Measurements from ENCODE around the gene MPZL3.
A peak's percentile ranks its signal among the peaks of the same experiment; 100 is the strongest.

MPZL3 gene

DNA sequence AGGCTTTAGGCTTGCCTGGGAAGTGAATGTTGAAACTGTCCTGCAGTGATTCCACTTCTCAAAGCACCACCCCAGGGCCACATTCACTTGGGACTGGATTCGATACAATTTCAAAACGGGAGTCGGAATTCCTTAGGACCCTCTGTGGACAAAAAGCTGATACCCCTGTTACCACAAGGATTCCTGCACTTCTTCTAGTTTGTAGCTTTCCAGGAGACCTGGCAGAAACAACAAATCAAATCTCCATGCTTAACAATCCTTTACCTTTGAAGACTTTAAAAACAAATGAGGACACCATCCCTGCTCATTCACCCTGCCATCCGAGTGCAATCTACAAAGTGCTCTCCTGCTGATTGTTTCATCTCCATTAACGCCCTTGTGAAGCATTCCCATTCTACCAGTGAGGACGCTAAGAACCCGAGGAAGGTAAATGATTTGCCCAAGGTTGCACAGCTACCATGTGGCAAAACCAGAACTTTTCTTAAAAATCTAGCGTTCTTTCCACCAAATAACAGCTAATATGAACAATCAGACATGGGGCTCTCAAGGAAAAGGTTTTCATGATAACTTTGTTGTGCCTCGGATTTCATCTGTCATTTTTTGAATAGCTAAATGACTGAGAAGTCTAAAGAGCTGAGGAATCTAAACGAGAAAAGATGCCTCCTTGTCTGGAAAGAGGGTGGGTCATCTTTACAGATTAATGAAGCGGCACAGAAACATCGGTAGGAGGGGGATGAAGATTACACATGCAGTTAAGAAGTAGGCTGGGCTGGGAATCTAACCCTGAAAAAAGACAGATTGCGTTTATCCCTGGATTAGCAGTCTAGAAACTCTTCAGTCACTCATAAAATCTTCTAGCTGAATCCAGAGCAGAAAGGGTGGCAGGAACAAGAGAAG lies 12.7 kb upstream of the MPZL3 start:
- DNase-seq (ENCODE audit: low read depth), result no peak

DNA sequence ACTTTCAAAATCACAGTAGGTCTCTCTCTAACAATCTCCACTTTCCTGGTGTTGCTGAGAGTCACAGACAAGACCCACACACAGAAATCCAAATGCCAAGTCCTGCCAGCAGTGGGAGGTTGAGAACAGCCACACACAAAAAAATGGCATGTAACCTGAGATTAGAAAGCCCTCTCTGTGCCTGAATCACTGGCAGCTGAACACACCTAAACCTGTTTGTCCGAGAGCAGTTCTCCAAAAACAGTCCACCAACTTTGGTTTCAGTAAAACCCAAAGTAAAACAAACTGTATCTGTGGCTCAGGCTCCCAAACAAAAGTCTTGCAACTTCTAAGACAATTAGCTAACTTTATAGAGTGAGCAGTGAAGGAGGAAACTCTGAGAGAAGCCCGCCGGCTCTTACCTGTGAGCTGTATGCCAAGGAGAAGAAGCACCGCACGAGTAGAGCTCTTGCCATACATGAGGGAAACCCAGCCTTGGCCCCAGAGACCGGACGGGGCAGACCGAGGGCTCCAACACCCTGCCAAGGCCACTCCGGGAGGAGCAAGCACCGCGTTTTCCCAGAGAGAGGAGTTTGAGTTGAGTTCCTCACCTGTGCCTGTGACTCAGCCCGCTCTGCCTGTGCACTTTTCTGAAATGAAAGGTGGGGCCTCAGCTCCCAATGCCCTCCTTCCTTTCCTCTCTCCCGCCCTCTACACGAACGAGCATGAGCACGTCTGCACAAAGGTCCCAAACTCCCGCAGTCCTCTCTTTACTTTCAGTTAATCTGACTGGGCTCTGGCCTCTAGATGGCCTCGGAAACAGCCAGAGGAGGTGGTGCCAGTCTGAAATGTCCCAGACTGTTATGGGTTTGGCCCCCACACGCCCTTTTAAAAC lies 11.8 kb upstream of the MPZL3 start, which contains the start of gene MPZL2:
MPZL2 (minus strand) TSS at position 603 of the 874 bp plus-strand sequence; CDS start at position 459, 144 bp downstream.
- DNase-seq (ENCODE audit: low read depth), result peak; percentile 33

GRCh38 chr11:118263112-118263511 lies 10.9 kb upstream of the MPZL3 start:
- no peak for DNase-seq (ENCODE audit: low read depth)

DNA sequence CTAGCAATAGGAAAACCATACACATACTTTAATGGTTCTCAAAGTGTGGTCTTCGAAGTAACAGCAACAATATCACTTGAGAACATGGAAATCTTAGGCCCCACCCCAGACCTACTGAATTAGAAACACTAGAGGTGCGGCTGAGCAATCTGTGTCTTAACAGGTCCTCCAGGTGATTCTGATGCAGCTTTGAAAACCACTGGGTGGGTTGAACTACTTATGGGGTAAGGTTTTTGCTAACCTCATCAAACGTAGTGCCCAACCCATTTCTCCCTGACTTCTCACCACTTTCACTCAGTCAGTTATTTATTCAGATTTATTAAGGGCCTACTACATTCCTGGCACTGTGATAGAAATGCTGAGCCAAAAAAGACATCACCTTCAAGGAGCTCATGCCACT lies 8.2 kb upstream of the MPZL3 start:
- DNase-seq (ENCODE audit: low read depth), result no peak

DNA sequence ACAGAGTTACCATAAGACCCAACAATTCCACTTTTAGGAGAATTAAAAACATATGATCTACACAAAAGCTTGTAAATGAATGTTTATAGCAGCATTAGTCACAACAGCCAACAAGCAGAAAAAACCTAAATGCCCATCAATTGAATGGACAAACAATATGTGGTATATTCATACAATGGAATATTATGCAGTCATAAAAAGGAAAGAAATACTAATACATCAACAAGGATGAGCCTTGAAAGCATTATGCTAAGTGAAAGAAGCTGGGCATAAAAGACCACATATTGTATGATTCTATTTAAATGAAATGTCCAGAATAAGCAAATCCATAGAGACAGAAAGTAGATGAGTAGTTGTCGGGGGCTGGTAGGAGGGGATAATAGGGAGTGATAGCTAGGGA lies 7.0 kb upstream of the MPZL3 start:
- DNase-seq (ENCODE audit: low read depth), result no peak

DNA sequence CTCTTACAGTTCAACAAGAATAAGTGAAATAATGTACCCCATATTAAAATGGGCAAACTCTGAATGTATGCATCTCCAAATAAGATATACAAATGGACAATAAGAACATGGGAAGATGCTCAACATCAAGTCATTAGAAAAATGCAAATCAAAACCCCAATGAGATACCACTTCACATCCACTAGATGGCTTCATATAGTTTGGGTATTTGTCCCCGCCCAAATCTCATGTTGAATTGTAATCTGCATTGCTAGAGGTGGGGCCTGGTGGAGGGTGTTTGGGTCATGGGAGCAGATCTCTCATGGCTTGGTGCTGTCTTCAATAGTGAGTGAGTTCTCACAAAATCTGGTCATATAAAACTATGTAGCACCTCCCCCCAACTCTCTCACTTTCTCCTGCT lies 6.2 kb upstream of the MPZL3 start:
- DNase-seq (ENCODE audit: low read depth), result peak; percentile 28

- no peak for DNase-seq (ENCODE audit: low read depth)
Measured at GRCh38 chr11:118252688-118253087, 523 bp upstream of the MPZL3 start.

DNA sequence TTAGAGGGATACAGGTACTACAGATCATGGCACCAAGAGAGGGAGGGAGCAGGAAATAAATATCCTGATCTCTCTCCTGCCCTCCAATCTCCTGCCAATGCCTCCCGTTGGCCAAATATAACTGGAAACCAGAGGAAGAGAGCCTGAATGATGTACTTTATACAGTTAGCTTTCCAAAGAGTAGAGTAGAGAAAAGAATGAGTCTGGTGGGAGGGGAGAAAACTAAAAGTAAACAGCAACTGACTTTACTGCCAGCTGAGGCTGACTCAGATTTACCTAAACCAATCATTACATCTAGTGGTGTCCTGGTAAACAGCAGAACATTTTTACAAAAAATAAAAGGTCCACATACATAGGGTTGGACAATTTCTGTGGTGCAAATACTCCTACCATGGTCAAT lies 5.1 kb downstream of the MPZL3 start:
- peak; percentile 15 for DNase-seq (ENCODE audit: low read depth)

- DNase-seq (ENCODE audit: low read depth), result no peak
Measured at GRCh38 chr11:118245936-118246562, 6.1 kb downstream of the MPZL3 start.

- DNase-seq (ENCODE audit: low read depth), result no peak
Measured at GRCh38 chr11:118243993-118244762, 8.0 kb downstream of the MPZL3 start.

- DNase-seq (ENCODE audit: low read depth), result no peak
Measured at GRCh38 chr11:118243161-118243560, 9.0 kb downstream of the MPZL3 start.

DNA sequence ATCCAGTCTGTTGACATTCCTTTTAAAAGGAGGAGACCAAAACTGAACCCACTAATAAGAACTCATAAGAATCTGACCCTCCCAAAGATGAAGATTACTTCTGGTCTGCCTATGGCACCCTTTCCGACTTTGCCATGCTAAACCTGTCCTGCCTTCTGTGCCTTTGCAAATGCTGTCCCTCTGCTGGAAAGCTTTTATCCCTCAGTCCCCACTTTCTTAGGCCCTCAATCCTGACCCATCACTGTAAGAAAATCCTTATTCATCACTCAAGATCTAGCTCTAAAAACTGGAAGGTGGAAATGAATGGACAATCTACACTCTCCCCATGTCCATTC lies 10.4 kb downstream of the MPZL3 start:
- DNase-seq (ENCODE audit: low read depth), result no peak

DNA sequence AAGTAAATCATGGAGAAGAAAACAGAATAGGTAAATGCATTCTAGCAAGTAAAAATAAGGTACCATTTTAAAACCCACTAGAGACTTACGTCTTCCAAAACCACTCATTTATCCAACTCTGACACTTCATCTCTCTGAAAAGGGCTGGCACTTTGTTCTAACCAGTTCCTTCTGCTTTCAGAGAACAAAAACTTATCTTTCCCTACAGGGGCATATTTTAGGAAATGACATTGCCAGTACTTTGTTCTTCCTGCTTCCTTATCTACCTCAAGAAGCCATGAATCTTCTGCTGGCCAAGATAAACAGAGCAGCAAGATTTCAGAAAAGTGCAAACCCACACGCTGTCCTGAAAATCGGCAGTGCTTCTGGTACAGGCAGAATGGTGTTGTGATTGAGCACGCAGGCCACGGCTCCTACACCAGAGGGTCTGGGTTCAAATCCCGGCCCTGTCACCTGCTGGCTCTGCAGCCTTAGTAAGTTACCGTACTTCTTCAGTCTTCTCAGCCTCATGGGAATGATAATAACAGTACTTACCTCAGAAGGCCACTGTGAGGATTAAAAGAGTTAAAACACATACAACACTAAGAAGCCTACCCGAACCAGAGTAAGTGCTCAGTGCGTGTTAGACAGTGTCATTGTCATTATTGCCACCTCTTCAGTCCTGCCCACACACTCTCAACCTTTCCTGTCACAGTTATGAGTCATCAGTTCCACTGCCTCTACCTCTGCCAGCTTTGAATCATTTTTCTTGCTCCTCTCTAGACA lies 11.0 kb downstream of the MPZL3 start:
- peak; percentile 31 for DNase-seq (ENCODE audit: low read depth)

- no peak for DNase-seq (ENCODE audit: low read depth)
Measured at GRCh38 chr11:118239509-118240205, 12.5 kb downstream of the MPZL3 start.

DNA sequence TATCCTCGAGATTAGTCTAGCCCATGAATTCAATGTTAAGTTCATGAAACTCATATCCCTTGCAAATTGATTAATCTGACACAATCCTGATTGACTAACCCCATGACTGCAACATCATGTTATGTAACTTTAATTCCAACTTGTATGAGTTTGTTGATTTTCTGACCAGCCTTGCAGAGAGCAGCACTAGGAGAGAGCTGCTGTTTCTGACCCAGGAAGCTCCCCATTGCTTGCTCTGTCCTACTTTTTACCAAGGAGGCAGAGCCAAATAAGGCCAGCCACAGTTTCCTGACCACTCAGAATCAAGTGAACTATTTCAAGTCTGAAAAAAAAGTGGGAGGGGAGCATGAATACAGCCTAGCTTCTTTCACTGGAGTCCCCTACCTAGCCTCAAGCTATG lies 13.2 kb downstream of the MPZL3 start:
- no peak for DNase-seq (ENCODE audit: low read depth)

GRCh38 chr11:118238421-118238820 lies 13.7 kb downstream of the MPZL3 start:
- no peak for DNase-seq (ENCODE audit: low read depth)

- no peak for DNase-seq (ENCODE audit: low read depth)
Measured at GRCh38 chr11:118236170-118236569, 16.0 kb downstream of the MPZL3 start.

DNA sequence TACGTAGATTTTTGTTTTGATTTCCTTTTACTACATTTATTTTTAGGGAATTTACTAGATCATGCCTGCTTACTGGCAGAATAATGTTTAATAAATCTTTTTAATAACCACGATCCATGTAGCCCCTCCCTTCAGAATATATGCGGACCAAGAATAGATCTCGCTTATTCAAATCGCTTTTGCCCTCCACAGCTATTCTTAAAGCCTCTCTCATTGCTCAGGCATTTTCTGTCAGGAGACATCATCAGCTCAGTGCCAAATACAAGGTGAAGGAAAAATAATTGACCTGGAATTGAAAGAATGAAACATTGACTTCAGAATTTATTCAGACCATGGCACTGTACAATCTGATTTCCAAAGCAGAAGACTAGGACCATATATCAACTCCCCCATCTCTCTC lies 17.3 kb downstream of the MPZL3 start:
- no peak for DNase-seq (ENCODE audit: low read depth)

DNA sequence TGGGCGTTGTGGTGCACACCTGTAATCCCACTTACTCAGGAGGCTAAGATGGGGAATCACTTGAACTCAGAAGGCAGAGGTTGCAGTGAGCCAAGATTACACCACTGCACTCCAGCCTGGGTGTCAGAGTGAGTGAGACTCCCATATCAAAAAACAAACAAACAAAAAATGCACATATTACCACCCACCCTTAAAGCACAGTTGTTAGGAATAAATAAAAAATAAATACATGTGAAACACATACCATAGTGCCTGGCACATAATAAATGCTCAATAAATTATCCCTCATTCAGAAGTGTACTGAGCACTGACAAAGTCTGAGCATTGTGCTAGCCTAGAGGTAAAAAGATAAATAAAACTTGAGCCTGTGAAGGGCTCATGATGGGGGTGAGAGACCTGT lies 18.3 kb downstream of the MPZL3 start:
- DNase-seq (ENCODE audit: low read depth), result no peak

DNA sequence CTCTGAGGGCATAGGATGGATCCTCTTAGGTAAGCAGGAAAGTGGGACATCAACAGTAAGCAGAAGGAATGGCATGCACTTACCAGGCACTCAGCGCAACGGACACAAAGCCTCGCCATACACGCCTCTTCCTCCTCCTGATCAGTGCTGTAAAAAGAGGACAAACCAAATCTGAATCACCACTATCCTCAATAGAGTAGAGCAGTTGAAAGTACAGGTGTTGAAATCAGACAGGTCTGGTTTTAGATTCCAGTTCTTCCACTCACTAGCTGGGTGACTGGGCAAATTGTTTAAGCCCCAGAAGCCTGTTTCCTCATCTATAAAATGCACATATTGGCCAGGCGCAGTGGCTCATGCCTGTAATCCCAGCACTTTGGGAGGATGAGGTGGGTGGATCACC lies 18.8 kb downstream of the MPZL3 start:
- DNase-seq (ENCODE audit: low read depth), result no peak

All from ELR (cell line).